Fibroblast of mammary gland (primary cell): ENCODE results near the gene GPATCH2.
A peak's percentile ranks its signal among the peaks of the same experiment; 100 is the strongest.
"Not testable (repeated sequence)": the region's sequence is repeated elsewhere in the genome, so short reads cannot be mapped to it uniquely, and the experiment has no call there.

Experiments
- DNase-seq: peaks from one replicate; pipeline ENCODE4 v3.0.0-alpha.2; 2010; ENCODE audit warnings: low read depth
- H3K4me3 ChIP-seq: 2 replicates; pipeline ENCODE4 v1.5.1; 2011; ENCODE audit warnings: low read depth, mild to moderate bottlenecking, low read length, moderate library complexity; ENCODE audit not compliant: control insufficient read depth
- TF ChIP-seq, protein P1 (sequence below): conservative IDR thresholded peaks from 2 replicates; pipeline ENCODE4 v1.5.1; 2011; ENCODE audit warnings: low read depth, low read length, inconsistent platforms; ENCODE audit not compliant: control insufficient read depth, insufficient read depth

The GPATCH2 gene

DNA sequence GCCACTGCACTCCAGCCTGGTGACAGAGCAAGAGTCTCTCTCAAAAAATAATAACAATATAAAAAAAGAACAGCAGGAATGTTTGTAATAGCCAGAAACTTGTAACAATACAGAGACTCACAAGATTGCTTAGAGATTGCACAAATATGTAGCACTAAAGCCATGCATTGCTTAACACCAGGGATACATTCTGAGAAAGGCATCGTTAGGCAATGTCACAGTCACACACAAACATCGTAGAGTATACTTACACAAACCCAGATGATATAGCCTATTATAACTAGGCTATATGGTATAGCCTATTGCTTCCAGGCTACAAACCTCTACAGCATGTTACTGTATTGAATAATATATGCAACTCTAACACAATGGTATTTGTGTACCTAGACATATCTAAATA is 45.3 kb downstream of the GPATCH2 start:
- TF ChIP-seq, protein P1, sequence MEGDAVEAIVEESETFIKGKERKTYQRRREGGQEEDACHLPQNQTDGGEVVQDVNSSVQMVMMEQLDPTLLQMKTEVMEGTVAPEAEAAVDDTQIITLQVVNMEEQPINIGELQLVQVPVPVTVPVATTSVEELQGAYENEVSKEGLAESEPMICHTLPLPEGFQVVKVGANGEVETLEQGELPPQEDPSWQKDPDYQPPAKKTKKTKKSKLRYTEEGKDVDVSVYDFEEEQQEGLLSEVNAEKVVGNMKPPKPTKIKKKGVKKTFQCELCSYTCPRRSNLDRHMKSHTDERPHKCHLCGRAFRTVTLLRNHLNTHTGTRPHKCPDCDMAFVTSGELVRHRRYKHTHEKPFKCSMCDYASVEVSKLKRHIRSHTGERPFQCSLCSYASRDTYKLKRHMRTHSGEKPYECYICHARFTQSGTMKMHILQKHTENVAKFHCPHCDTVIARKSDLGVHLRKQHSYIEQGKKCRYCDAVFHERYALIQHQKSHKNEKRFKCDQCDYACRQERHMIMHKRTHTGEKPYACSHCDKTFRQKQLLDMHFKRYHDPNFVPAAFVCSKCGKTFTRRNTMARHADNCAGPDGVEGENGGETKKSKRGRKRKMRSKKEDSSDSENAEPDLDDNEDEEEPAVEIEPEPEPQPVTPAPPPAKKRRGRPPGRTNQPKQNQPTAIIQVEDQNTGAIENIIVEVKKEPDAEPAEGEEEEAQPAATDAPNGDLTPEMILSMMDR, result no peak
- no peak overlapping the region for H3K4me3 ChIP-seq
- no peak for DNase-seq

DNA sequence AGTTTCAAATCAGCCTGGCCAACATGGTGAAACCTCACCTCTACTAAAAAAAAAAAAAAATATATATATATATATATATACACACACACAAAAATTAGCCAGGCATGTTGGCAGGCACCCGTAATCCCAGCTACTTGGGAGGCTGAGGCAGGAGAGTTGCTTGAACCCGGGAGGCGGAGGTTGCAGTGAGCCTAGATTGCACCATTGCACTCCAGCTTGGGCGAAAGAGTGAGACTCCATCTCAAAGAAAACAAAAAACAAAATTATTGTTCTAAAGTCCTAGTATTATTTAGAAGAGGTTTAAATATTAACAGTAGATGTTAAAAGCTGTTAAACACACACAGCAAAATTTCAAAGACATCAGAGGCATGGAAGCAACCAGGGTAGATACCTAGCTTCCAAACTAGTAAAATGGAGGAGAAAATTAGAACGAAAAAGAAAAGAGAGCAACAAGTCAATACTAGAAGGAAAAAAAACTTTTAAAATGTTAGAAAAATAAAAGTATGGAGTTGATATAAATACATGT is 46.5 kb downstream of the GPATCH2 start:
- H3K4me3 ChIP-seq, DNase-seq: not testable (repeated sequence)

DNA sequence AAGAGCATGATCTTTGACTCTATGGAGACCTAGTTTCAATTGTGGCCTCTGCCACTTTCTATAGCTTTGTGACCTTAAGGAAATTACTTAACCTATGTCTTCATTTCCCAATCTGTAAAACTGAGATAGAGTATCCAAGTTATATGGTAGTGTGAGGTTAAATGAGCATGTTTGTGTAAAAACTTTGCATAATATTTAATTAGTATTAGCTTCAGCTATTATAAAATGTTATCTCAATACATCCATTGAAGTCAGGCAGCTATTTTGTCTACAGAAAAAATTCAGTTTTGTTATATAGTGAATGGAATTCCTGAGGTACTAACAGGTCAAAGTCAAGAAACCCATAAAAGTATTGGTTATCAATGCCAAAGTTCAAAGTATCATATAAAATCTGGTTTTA is 53.6 kb downstream of the GPATCH2 start:
- TF ChIP-seq, protein P1, result no peak
- no peak overlapping the region for H3K4me3 ChIP-seq
- no peak for DNase-seq

DNA sequence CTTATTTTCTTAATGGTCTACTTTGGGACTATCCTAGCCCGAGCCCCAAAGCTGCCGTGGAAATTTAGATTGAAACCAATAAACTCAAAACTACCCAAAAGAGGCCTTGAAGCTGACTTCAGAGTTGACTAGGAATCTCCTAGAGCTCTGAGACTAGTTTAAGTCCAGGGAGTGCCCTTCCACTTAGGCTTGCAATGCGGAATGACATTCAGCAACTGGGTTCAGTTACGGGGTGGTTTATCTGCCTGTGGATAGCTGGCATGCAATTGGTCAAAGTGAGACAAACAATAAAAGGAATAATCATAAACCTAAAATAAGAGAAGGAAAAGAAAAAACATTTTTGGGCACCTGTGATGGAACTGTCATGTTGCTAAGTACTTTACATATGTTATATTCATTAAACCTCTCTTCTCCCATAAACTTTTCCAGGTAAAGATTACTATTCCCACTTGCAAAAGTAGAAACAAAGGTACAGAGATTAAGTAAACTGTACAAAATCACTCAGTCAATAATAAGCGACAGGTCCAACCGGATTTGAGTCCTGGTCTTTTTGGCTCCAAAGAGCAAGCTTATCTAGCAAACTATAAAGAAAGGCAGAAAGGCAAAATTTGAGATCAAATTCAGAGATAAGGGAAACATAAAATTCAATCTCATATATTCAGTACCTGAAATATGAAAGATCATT is 56.5 kb downstream of the GPATCH2 start:
- TF ChIP-seq, protein P1, result no peak
- no peak for DNase-seq
- no peak overlapping the region for H3K4me3 ChIP-seq

DNA sequence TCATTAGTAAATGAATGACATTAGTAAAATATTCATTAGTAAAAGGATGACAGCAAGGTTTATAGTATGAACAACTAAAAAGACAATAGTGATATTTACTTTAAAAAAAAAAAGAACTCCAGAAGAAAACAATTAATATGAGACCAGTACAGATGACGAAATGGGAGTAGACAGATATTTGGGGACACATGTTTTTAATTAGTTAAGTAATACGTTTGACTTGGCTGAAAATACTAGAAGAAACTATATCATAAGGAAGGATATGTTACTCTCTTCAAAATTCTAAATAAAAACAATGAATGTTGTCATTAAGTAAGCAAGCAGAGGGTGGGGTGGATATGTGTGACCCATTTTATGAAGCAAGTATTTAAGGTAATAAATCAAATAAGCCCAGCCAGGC is 61.9 kb downstream of the GPATCH2 start:
- TF ChIP-seq, protein P1, result no peak
- DNase-seq, result peak; percentile 63
- no peak overlapping the region for H3K4me3 ChIP-seq

DNA sequence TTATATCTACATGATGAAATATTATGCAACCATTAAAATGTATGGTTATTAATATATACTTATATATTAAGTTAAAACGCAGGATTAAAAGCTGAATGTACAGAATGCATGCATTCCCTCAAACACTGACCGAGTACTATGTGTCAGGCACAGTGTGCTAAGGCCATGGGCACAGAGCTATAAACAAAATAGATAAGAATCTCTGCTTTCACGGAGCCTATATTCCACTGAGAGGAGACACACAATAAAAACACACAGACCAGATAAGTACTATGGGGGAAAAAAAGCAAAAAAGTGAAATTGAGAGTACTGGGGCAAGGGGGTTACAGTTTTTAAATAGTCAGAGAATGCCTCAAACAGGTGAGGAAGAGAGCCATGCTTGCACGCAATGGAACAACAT is 62.7 kb downstream of the GPATCH2 start:
- TF ChIP-seq, protein P1, result no peak
- no peak for DNase-seq
- no peak overlapping the region for H3K4me3 ChIP-seq

DNA sequence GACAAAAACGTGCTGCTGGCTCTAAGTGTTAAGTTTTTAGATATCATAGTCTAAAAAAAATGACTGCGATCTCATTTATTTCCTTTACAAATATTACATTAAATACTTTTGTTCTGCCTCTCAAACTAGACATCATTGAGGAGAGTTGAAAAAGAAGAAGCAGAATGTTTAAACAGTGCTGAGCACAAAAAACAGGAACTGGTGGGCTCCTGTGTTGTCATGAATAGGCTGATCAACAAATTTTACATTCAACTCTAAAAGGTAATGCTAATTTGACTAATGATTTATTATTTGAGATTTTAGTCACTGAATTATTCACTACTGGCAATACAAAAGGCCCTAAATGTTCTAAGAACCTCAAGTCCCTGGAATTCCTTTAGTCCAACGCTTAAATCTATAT is 66.1 kb downstream of the GPATCH2 start:
- H3K4me3 ChIP-seq, result no peak overlapping the region
- no peak for DNase-seq
- TF ChIP-seq, protein P1, result no peak
